ENCODE results near the gene TEX14. TPM values are rescaled to one million over a fixed set of nuclear protein-coding genes. Genes with fewer than 3 reads are reported as not detected.
"Not testable (repeated sequence)": the region's sequence is repeated elsewhere in the genome, so short reads cannot be mapped to it uniquely, and the experiment has no call there.

TEX14 gene
- polyA plus RNA-seq, 4 donors, result 0.03 to 0.41 TPM; not detected in 2

GRCh38 chr17:58582718-58583117 lies 109.1 kb downstream of the TEX14 start:
- H3K9me3 ChIP-seq (ENCODE audit: control insufficient read depth in 2 of 2, insufficient read depth in 1 of 2, low read depth in 1 of 2, low read length in 1 of 2); H3K27ac ChIP-seq (ENCODE audit: low read depth in 1 of 3, low read length in 2 of 3); H3K36me3 ChIP-seq (ENCODE audit: control insufficient read depth in 3 of 3, insufficient read depth in 2 of 3, low read depth in 1 of 3, low read length in 3 of 3); H3K4me1 ChIP-seq (ENCODE audit: control insufficient read depth in 3 of 3, insufficient read depth in 2 of 3, low read depth in 1 of 3, low read length in 2 of 3); H3K4me3 ChIP-seq (ENCODE audit: low read depth in 1 of 3, low read length in 3 of 3); H3K27me3 ChIP-seq (ENCODE audit: control insufficient read depth in 3 of 3, insufficient read depth in 3 of 3, low read length in 3 of 3); DNase-seq; FAIRE-seq: not testable (repeated sequence)
- WGBS, 3 donors, result 73 to 86% (median 84%) methylated on average over 7 of the region's 7 CpGs

- 83 to 91% (median 88%) methylated on average over 2 of the region's 2 CpGs for WGBS, 3 donors
- H3K4me1 ChIP-seq (ENCODE audit: control insufficient read depth in 3 of 3, insufficient read depth in 2 of 3, low read depth in 1 of 3, low read length in 2 of 3), result no peaks in the 10 kb centered on the region
- FAIRE-seq (no peak), DNase-seq (no peak)
- H3K4me3 ChIP-seq (ENCODE audit: low read depth in 1 of 3, low read length in 3 of 3), result no peak overlapping the region
- no peaks in the 10 kb centered on the region for H3K9me3 ChIP-seq (ENCODE audit: control insufficient read depth in 2 of 2, insufficient read depth in 1 of 2, low read depth in 1 of 2, low read length in 1 of 2)
- H3K27ac ChIP-seq (ENCODE audit: low read depth in 1 of 3, low read length in 2 of 3), result no peak overlapping the region
- H3K36me3 ChIP-seq (ENCODE audit: control insufficient read depth in 3 of 3, insufficient read depth in 2 of 3, low read depth in 1 of 3, low read length in 3 of 3), result no peaks in the 10 kb centered on the region
- peaks cover 0 to 10% (median 0%) of the 10 kb centered on the region in 3 donors for H3K27me3 ChIP-seq (ENCODE audit: control insufficient read depth in 3 of 3, insufficient read depth in 3 of 3, low read length in 3 of 3)
These were observed 111.2 kb downstream of the TEX14 start for GRCh38 chr17:58580671-58581070.

GRCh38 chr17:58577696-58578095 lies 114.1 kb downstream of the TEX14 start:
- DNase-seq (peak; percentile 29 to 53), FAIRE-seq (no peak)
- WGBS, 3 donors, result 1 to 14% (median 10%) methylated on average over 7 of the region's 7 CpGs
- Histone ChIP-seq H3K27me3 (ENCODE audit: control insufficient read depth in 3 of 3, insufficient read depth in 3 of 3, low read length in 3 of 3) (peaks cover 0 to 5% (median 0%) of the 10 kb centered on the region in 3 donors), H3K27ac (ENCODE audit: low read depth in 1 of 3, low read length in 2 of 3) (no peak overlapping the region), H3K4me1 (ENCODE audit: control insufficient read depth in 3 of 3, insufficient read depth in 2 of 3, low read depth in 1 of 3, low read length in 2 of 3) (no peaks in the 10 kb centered on the region), H3K36me3 (ENCODE audit: control insufficient read depth in 3 of 3, insufficient read depth in 2 of 3, low read depth in 1 of 3, low read length in 3 of 3) (no peaks in the 10 kb centered on the region), H3K4me3 (ENCODE audit: low read depth in 1 of 3, low read length in 3 of 3) (no peak overlapping the region), H3K9me3 (ENCODE audit: control insufficient read depth in 2 of 2, insufficient read depth in 1 of 2, low read depth in 1 of 2, low read length in 1 of 2) (no peaks in the 10 kb centered on the region)

GRCh38 chr17:58576679-58577367 lies 115.0 kb downstream of the TEX14 start:
- Histone ChIP-seq H3K27me3 (ENCODE audit: control insufficient read depth in 3 of 3, insufficient read depth in 3 of 3, low read length in 3 of 3) (peaks cover 0 to 5% (median 0%) of the 10 kb centered on the region in 3 donors), H3K27ac (ENCODE audit: low read depth in 1 of 3, low read length in 2 of 3) (no peak overlapping the region), H3K4me1 (ENCODE audit: control insufficient read depth in 3 of 3, insufficient read depth in 2 of 3, low read depth in 1 of 3, low read length in 2 of 3) (no peaks in the 10 kb centered on the region), H3K4me3 (ENCODE audit: low read depth in 1 of 3, low read length in 3 of 3) (no peak overlapping the region), H3K9me3 (ENCODE audit: control insufficient read depth in 2 of 2, insufficient read depth in 1 of 2, low read depth in 1 of 2, low read length in 1 of 2) (no peaks in the 10 kb centered on the region), H3K36me3 (ENCODE audit: control insufficient read depth in 3 of 3, insufficient read depth in 2 of 3, low read depth in 1 of 3, low read length in 3 of 3) (no peaks in the 10 kb centered on the region)
- DNase-seq (no peak), FAIRE-seq (no peak)
- WGBS, 3 donors, result 15 to 37% (median 19%) methylated on average over 3 of the region's 3 CpGs

GRCh38 chr17:58575511-58575910 lies 116.3 kb downstream of the TEX14 start:
- H3K36me3 ChIP-seq (ENCODE audit: control insufficient read depth in 3 of 3, insufficient read depth in 2 of 3, low read depth in 1 of 3, low read length in 3 of 3), result no peaks in the 10 kb centered on the region
- H3K4me1 ChIP-seq (ENCODE audit: control insufficient read depth in 3 of 3, insufficient read depth in 2 of 3, low read depth in 1 of 3, low read length in 2 of 3), result no peaks in the 10 kb centered on the region
- H3K27me3 ChIP-seq (ENCODE audit: control insufficient read depth in 3 of 3, insufficient read depth in 3 of 3, low read length in 3 of 3), result peaks cover 0 to 5% (median 0%) of the 10 kb centered on the region in 3 donors
- 7 to 19% (median 10%) methylated on average over 1 of the region's 1 CpG for WGBS, 3 donors
- DNase-seq, result peak in 1 of 2 donors; percentile 12
- no peak overlapping the region for H3K27ac ChIP-seq (ENCODE audit: low read depth in 1 of 3, low read length in 2 of 3)
- FAIRE-seq, result no peak
- H3K4me3 ChIP-seq (ENCODE audit: low read depth in 1 of 3, low read length in 3 of 3), result no peak overlapping the region
- H3K9me3 ChIP-seq (ENCODE audit: control insufficient read depth in 2 of 2, insufficient read depth in 1 of 2, low read depth in 1 of 2, low read length in 1 of 2), result no peaks in the 10 kb centered on the region

GRCh38 chr17:58574025-58574424 lies 117.8 kb downstream of the TEX14 start:
- FAIRE-seq (no peak), DNase-seq (no peak)
- 78 to 87% (median 79%) methylated on average over 4 of the region's 4 CpGs for WGBS, 3 donors
- Histone ChIP-seq H3K4me3 (ENCODE audit: low read depth in 1 of 3, low read length in 3 of 3) (no peak overlapping the region), H3K4me1 (ENCODE audit: control insufficient read depth in 3 of 3, insufficient read depth in 2 of 3, low read depth in 1 of 3, low read length in 2 of 3) (no peaks in the 10 kb centered on the region), H3K27me3 (ENCODE audit: control insufficient read depth in 3 of 3, insufficient read depth in 3 of 3, low read length in 3 of 3) (peaks cover 0 to 2% (median 0%) of the 10 kb centered on the region in 3 donors), H3K36me3 (ENCODE audit: control insufficient read depth in 3 of 3, insufficient read depth in 2 of 3, low read depth in 1 of 3, low read length in 3 of 3) (no peaks in the 10 kb centered on the region), H3K27ac (ENCODE audit: low read depth in 1 of 3, low read length in 2 of 3) (no peak overlapping the region), H3K9me3 (ENCODE audit: control insufficient read depth in 2 of 2, insufficient read depth in 1 of 2, low read depth in 1 of 2, low read length in 1 of 2) (no peaks in the 10 kb centered on the region)

GRCh38 chr17:58572846-58573245 lies 119.0 kb downstream of the TEX14 start:
- H3K27me3 ChIP-seq (ENCODE audit: control insufficient read depth in 3 of 3, insufficient read depth in 3 of 3, low read length in 3 of 3), result no peaks in the 10 kb centered on the region
- no peaks in the 10 kb centered on the region for H3K36me3 ChIP-seq (ENCODE audit: control insufficient read depth in 3 of 3, insufficient read depth in 2 of 3, low read depth in 1 of 3, low read length in 3 of 3)
- no peak overlapping the region for H3K4me3 ChIP-seq (ENCODE audit: low read depth in 1 of 3, low read length in 3 of 3)
- no peaks in the 10 kb centered on the region for H3K9me3 ChIP-seq (ENCODE audit: control insufficient read depth in 2 of 2, insufficient read depth in 1 of 2, low read depth in 1 of 2, low read length in 1 of 2)
- H3K4me1 ChIP-seq (ENCODE audit: control insufficient read depth in 3 of 3, insufficient read depth in 2 of 3, low read depth in 1 of 3, low read length in 2 of 3), result no peaks in the 10 kb centered on the region
- DNase-seq (no peak), FAIRE-seq (no peak)
- H3K27ac ChIP-seq (ENCODE audit: low read depth in 1 of 3, low read length in 2 of 3), result no peak overlapping the region
- 50 to 71% (median 67%) methylated on average over 3 of the region's 3 CpGs for WGBS, 3 donors

- FAIRE-seq, result no peak
- 91 to 95% (median 95%) methylated on average over 4 of the region's 4 CpGs for WGBS, 3 donors
These were observed 121.1 kb downstream of the TEX14 start for GRCh38 chr17:58570758-58571157.

GRCh38 chr17:58569196-58569595 lies 122.6 kb downstream of the TEX14 start:
- no peaks in the 10 kb centered on the region for H3K36me3 ChIP-seq (ENCODE audit: control insufficient read depth in 3 of 3, insufficient read depth in 2 of 3, low read depth in 1 of 3, low read length in 3 of 3)
- WGBS, 3 donors, result 79 to 82% (median 81%) methylated on average over 1 of the region's 1 CpG
- no peaks in the 10 kb centered on the region for H3K27me3 ChIP-seq (ENCODE audit: control insufficient read depth in 3 of 3, insufficient read depth in 3 of 3, low read length in 3 of 3)
- FAIRE-seq (no peak), DNase-seq (no peak)
- no peaks in the 10 kb centered on the region for H3K9me3 ChIP-seq (ENCODE audit: control insufficient read depth in 2 of 2, insufficient read depth in 1 of 2, low read depth in 1 of 2, low read length in 1 of 2)
- no peak overlapping the region for H3K27ac ChIP-seq (ENCODE audit: low read depth in 1 of 3, low read length in 2 of 3)
- H3K4me1 ChIP-seq (ENCODE audit: control insufficient read depth in 3 of 3, insufficient read depth in 2 of 3, low read depth in 1 of 3, low read length in 2 of 3), result no peaks in the 10 kb centered on the region
- H3K4me3 ChIP-seq (ENCODE audit: low read depth in 1 of 3, low read length in 3 of 3), result no peak overlapping the region

More at GRCh38 chr17:58570758-58571157, 121.1 kb downstream of the TEX14 start:
- H3K4me3 ChIP-seq (ENCODE audit: low read depth in 1 of 3, low read length in 3 of 3), result no peak overlapping the region
- no peaks in the 10 kb centered on the region for H3K36me3 ChIP-seq (ENCODE audit: control insufficient read depth in 3 of 3, insufficient read depth in 2 of 3, low read depth in 1 of 3, low read length in 3 of 3)
- H3K4me1 ChIP-seq (ENCODE audit: control insufficient read depth in 3 of 3, insufficient read depth in 2 of 3, low read depth in 1 of 3, low read length in 2 of 3), result no peaks in the 10 kb centered on the region
- H3K9me3 ChIP-seq (ENCODE audit: control insufficient read depth in 2 of 2, insufficient read depth in 1 of 2, low read depth in 1 of 2, low read length in 1 of 2), result no peaks in the 10 kb centered on the region
- no peaks in the 10 kb centered on the region for H3K27me3 ChIP-seq (ENCODE audit: control insufficient read depth in 3 of 3, insufficient read depth in 3 of 3, low read length in 3 of 3)
- no peak for DNase-seq
- H3K27ac ChIP-seq (ENCODE audit: low read depth in 1 of 3, low read length in 2 of 3), result no peak overlapping the region
